Measurements from ENCODE around the gene NOL12.

NOL12 gene

DNA sequence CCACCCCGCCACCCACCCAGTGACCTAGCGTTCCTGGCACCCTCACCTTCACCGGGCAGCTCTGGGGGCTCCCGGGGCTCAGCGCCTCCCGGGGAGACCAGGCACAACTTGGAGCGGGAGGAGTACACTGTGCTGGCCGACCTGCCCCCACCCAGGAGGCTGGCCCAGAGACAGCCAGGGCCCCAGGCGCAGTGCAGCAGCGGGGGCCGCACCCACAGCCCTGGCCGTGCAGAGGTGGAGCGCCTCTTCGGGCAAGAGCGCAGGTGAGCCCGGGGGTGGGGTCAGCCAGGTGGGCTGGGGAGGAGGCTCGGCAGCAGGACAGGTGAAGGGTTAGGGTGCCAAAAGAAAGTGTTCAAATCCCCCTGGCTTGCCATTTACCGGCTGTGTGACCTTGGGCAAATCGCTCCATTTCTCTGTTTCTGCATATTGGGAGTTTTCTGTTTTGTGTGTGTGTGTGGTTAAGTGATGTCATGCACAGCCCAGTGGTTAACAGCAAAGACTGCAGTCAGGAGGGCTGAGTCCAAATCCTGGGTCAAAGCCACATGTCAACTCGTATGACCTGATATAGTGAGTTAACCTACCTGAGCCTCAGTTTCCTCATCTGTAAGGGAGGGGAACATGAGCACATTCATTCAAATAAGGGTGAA lies 40.2 kb downstream of the NOL12 start:
- no peak overlapping the region for H3K4me3 ChIP-seq (ENCODE audit: low read depth, low read length)

DNA sequence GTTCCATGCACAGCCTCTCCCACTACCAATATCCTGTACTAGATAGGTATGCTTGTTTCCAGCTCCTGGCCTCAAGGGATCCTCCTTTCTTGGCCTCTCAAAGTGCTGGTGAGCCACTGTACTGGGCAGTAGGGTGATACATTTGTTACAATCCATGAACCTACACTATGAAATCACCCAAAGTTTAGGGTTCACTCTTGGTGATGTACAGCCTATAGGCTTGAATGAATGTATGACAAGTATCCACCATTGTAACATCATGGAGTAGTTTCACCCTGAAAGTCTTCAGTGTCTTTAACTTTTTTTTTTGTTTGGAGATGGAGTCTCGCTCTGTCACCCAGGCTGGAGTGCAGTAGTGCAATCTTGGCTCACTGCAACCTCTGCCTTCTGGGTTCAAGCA lies 42.5 kb downstream of the NOL12 start:
- Histone ChIP-seq H3K27ac (no peak overlapping the region), H3K36me3 (replicated peaks) (no peaks in the 10 kb centered on the region), H3K27me3 (replicated peaks) (no peaks in the 10 kb centered on the region), H3K4me3 (ENCODE audit: low read depth, low read length) (no peak overlapping the region)
- in situ Hi-C loops (cut with HindIII; ENCODE audit: low pct_ligation_motif_present, low sequenced_read_pairs) = no loop called here
- DNase-seq = no peak
- TF ChIP-seq, protein P1, sequence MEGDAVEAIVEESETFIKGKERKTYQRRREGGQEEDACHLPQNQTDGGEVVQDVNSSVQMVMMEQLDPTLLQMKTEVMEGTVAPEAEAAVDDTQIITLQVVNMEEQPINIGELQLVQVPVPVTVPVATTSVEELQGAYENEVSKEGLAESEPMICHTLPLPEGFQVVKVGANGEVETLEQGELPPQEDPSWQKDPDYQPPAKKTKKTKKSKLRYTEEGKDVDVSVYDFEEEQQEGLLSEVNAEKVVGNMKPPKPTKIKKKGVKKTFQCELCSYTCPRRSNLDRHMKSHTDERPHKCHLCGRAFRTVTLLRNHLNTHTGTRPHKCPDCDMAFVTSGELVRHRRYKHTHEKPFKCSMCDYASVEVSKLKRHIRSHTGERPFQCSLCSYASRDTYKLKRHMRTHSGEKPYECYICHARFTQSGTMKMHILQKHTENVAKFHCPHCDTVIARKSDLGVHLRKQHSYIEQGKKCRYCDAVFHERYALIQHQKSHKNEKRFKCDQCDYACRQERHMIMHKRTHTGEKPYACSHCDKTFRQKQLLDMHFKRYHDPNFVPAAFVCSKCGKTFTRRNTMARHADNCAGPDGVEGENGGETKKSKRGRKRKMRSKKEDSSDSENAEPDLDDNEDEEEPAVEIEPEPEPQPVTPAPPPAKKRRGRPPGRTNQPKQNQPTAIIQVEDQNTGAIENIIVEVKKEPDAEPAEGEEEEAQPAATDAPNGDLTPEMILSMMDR (IDR thresholded peaks at IDR 0.05; ENCODE audit: low read depth, low read length, missing control alignments) = no peak

More for the DNA sequence above, 40.2 kb downstream of the NOL12 start:
- peak; percentile 20 for DNase-seq
- Histone ChIP-seq H3K27ac (no peak overlapping the region), H3K36me3 (replicated peaks) (no peaks in the 10 kb centered on the region), H3K27me3 (replicated peaks) (no peaks in the 10 kb centered on the region)
- TF ChIP-seq, protein P1 (IDR thresholded peaks at IDR 0.05; ENCODE audit: low read depth, low read length, missing control alignments) = peak; percentile 53
- in situ Hi-C loops (cut with HindIII; ENCODE audit: low pct_ligation_motif_present, low sequenced_read_pairs) = no loop called here

DNA sequence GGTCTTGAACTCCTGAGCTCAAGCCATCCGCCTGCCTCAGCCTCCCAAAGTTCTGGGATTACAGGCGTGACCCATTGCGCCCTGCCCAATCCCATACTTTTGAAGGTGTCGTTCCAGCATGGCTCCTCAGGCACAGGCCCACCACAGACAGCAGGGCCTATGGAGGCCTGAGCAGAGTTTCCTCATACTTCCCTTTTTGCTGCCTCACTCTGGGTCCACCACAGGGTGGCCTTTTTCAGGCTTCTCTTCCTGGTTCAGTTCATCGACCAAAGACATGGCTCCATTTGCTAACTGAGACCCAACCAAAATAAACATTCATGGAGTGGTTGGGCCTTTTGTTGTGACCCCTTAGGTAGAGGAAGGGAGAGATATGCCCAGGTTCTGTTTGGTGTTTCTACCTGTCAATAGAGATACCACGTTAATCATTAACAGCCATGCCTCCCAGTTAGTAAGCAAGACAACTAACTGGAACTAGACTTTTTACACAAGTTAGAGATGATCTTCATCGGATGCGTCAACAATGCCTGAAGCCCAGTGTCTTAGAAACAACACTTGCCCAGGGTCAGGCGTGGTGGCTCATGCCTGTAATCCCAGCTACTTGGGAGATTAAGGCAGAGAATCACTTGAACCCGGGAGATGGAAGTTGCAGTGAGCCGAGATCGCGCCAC lies 45.8 kb downstream of the NOL12 start:
- in situ Hi-C loops (cut with HindIII; ENCODE audit: low pct_ligation_motif_present, low sequenced_read_pairs) = no loop called here
- no peaks in the 10 kb centered on the region for H3K36me3 ChIP-seq (replicated peaks)
- DNase-seq = no peak
- TF ChIP-seq, protein P1 (IDR thresholded peaks at IDR 0.05; ENCODE audit: low read depth, low read length, missing control alignments) = peak; percentile 36
- H3K27ac ChIP-seq = no peak overlapping the region
- no peak overlapping the region for H3K4me3 ChIP-seq (ENCODE audit: low read depth, low read length)
- H3K27me3 ChIP-seq (replicated peaks) = no peaks in the 10 kb centered on the region

DNA sequence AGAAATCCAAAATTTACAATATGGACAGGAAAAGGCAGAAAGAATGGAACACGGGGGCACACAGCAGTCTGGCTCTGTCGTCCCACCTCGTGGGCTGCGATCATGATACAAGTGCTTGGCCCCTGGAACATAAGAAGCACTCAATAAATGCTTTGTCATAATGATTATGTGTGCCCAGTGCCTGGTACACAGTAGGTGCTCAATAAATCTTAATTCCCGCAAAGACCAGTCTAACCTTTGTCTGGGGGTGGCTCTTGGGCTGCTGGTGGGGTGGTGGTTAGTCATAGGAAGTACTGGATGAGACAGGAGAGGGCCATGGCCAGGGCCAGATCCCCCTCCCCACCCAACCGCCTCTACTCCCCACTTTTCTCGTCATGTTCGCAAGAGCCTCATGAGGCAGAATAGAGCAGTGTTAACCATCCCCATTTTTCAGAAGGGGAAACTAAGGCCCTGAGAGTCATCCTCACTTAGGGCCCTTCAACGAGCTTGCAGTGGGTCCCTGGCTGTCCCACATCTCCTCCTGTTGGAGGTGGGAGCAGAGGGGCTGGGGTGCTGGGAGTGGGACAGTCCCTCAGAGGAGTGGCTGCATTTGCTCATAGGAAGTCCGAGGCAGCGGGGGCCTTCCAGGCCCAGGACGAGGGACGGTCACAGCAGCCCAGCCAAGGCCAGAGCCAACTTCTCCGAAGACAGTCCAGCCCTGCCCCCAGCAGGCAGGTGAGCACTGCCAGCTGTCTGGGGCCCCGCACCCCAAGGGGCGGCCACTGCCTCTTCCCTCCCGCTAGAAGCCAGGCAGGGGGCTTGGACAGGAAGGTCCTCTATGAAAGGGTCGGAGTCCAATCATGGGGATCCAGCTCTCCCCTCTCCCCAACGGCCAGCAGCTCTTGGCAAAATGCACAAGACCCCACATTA lies 46.8 kb downstream of the NOL12 start:
- no peak for DNase-seq

DNA sequence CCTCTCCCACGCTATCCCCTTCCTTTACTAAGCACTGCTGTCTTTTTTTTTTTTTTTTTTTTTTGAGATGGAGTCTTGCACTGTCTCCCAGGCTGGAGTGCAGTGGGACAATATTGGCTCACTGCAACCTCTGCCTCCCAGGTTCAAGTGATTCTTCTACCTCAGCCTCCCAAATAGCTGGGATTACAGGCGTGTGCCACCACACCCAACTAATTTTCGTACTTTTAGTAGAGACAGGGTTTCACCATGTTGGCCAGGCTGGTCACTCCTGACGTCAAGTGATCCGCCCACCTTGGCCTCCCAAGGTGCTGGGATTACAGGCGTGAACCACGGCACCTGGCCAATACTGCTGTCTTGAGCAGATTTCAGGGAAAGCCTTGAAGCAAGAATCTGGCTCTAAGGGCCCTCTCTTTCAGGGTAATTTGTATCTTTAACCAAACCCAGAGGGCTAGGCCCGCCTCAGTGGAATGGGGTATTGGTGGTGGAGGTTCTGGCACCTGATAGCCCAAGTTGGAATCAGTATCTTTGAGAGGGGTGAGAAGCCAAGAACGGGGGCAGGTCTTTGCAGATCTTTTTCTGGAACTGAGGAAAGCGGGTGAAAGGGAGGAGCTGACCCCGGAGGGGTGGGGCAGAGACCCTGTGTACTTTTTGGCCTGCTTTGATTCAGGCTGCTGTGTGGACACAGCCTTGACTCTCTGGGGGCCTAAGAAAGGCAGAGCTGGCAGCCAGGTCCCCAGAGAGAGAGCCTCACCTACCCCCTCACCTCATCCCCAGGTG lies 47.7 kb downstream of the NOL12 start:
- DNase-seq = no peak
- Histone ChIP-seq H3K27me3 (replicated peaks) (no peaks in the 10 kb centered on the region), H3K27ac (no peak overlapping the region), H3K36me3 (replicated peaks) (no peaks in the 10 kb centered on the region), H3K4me3 (ENCODE audit: low read depth, low read length) (no peak overlapping the region)
- TF ChIP-seq, protein P1 (IDR thresholded peaks at IDR 0.05; ENCODE audit: low read depth, low read length, missing control alignments) = no peak
- in situ Hi-C loops (cut with HindIII; ENCODE audit: low pct_ligation_motif_present, low sequenced_read_pairs) = no loop called here

More for the DNA sequence above, 46.8 kb downstream of the NOL12 start:
- Histone ChIP-seq H3K27me3 (replicated peaks) (no peaks in the 10 kb centered on the region), H3K36me3 (replicated peaks) (no peaks in the 10 kb centered on the region), H3K27ac (no peak overlapping the region), H3K4me3 (ENCODE audit: low read depth, low read length) (no peak overlapping the region)
- in situ Hi-C loops (cut with HindIII; ENCODE audit: low pct_ligation_motif_present, low sequenced_read_pairs) = no loop called here
- TF ChIP-seq, protein P1 (IDR thresholded peaks at IDR 0.05; ENCODE audit: low read depth, low read length, missing control alignments) = no peak

All from brain microvascular endothelial cell (primary cell).